Small intestine (tissue), 7 donors: ENCODE data around the gene PIP4K2C. TPM values are rescaled to one million over a fixed set of nuclear protein-coding genes. Genes with fewer than 3 reads are reported as not detected.

Experiments used
- DNase-seq, 2 donors: peaks; one replicate each; pipeline versions ENCODE4 v3.0.0 to v3.0.0-alpha.2; 2013
- FAIRE-seq: peaks from 2 replicates; lab custom pipeline; 2012; peaks lifted over from hg19 to GRCh38; lab: Jason Lieb, UNC
- H3K27ac ChIP-seq, 3 donors: one replicate each; pipeline ENCODE4 v1.5.1; 2013; ENCODE audit warnings: low read length in 2 of 3, mild to moderate bottlenecking in 2 of 3, control low read depth in 1 of 3, inconsistent platforms in 1 of 3, low read depth in 1 of 3, moderate library complexity in 1 of 3
- H3K27me3 ChIP-seq, 3 donors: one replicate each; pipeline ENCODE4 v1.6.1; 2013; ENCODE audit warnings: low read length in 3 of 3, inconsistent platforms in 1 of 3; ENCODE audit not compliant: control insufficient read depth in 3 of 3, insufficient read depth in 3 of 3
- H3K36me3 ChIP-seq, 3 donors: one replicate each; pipeline ENCODE4 v1.6.1; 2013; ENCODE audit warnings: low read length in 3 of 3, inconsistent platforms in 1 of 3, low read depth in 1 of 3, mild to moderate bottlenecking in 1 of 3, moderate library complexity in 1 of 3; ENCODE audit not compliant: control insufficient read depth in 3 of 3, insufficient read depth in 2 of 3
- H3K4me1 ChIP-seq, 3 donors: one replicate each; pipeline ENCODE4 v1.6.1; 2013; ENCODE audit warnings: low read length in 2 of 3, inconsistent platforms in 1 of 3, low read depth in 1 of 3, mild to moderate bottlenecking in 1 of 3, moderate library complexity in 1 of 3; ENCODE audit not compliant: control insufficient read depth in 3 of 3, insufficient read depth in 2 of 3
- H3K4me3 ChIP-seq, 3 donors: one replicate each; pipeline ENCODE4 v1.5.1; 2013; ENCODE audit warnings: low read length in 3 of 3, control low read depth in 1 of 3, inconsistent platforms in 1 of 3, low read depth in 1 of 3, mild to moderate bottlenecking in 1 of 3, moderate library complexity in 1 of 3
- H3K9me3 ChIP-seq, 2 donors: one replicate each; pipeline ENCODE4 v1.6.1; 2013; ENCODE audit warnings: low read depth in 1 of 2, low read length in 1 of 2; ENCODE audit not compliant: control insufficient read depth in 2 of 2, insufficient read depth in 1 of 2
- WGBS, 3 donors: extraction: QIAGEN DNeasy Blood & Tissue Kit; methylation state at CpG; one replicate each; pipeline ENCODE4 v1.1.7; 2013; 5-methylcytosine and 5-hydroxymethylcytosine counted together
- polyA plus RNA-seq, 4 donors: library from polyadenylated mRNA; stranded (reverse) in 3 of 4; unstranded in 1 of 4; fragments of 200-250 nt in 3 of 4; fragments of 120-200 nt in 1 of 4; gene quantifications; one replicate each; pipeline versions ENCODE4 v1.2.1 to v1.2.3, GENCODE V29; 2013
- donor health status: healthy with polysubstance abuse.
- donor health status: control.
- donor health status: control.
- donor health status: Bipolar disorder and iron deficiency.
- donor health status: healthy.

The PIP4K2C gene
- polyA plus RNA-seq, 4 donors = 16.1 to 26.4 (median 17.8) TPM

- no peaks in the 10 kb centered on the region for H3K9me3 ChIP-seq
- no peak for DNase-seq
- no peak overlapping the region for H3K27ac ChIP-seq
- H3K36me3 ChIP-seq = no peaks in the 10 kb centered on the region
- peaks cover 0 to 8% (median 0%) of the 10 kb centered on the region in 3 donors for H3K27me3 ChIP-seq
- peaks cover 0 to 22% (median 0%) of the 10 kb centered on the region in 3 donors for H3K4me1 ChIP-seq
- WGBS, 3 donors = 87 to 91% (median 88%) methylated on average over 12 of the region's 12 CpGs
- H3K4me3 ChIP-seq = no peak overlapping the region
- FAIRE-seq = no peak
These were observed 12.8 kb upstream of the PIP4K2C start for GRCh38 chr12:57577981-57578758.

GRCh38 chr12:57579011-57579410 lies 12.0 kb upstream of the PIP4K2C start:
- H3K27ac ChIP-seq = no peak overlapping the region
- WGBS, 3 donors = 88 to 92% (median 92%) methylated on average over 2 of the region's 2 CpGs
- no peak for DNase-seq
- no peak overlapping the region for H3K4me3 ChIP-seq
- no peaks in the 10 kb centered on the region for H3K36me3 ChIP-seq
- H3K4me1 ChIP-seq = peaks cover 0 to 22% (median 0%) of the 10 kb centered on the region in 3 donors
- H3K27me3 ChIP-seq = peaks cover 0 to 12% (median 0%) of the 10 kb centered on the region in 3 donors
- no peak for FAIRE-seq
- no peaks in the 10 kb centered on the region for H3K9me3 ChIP-seq

DNA sequence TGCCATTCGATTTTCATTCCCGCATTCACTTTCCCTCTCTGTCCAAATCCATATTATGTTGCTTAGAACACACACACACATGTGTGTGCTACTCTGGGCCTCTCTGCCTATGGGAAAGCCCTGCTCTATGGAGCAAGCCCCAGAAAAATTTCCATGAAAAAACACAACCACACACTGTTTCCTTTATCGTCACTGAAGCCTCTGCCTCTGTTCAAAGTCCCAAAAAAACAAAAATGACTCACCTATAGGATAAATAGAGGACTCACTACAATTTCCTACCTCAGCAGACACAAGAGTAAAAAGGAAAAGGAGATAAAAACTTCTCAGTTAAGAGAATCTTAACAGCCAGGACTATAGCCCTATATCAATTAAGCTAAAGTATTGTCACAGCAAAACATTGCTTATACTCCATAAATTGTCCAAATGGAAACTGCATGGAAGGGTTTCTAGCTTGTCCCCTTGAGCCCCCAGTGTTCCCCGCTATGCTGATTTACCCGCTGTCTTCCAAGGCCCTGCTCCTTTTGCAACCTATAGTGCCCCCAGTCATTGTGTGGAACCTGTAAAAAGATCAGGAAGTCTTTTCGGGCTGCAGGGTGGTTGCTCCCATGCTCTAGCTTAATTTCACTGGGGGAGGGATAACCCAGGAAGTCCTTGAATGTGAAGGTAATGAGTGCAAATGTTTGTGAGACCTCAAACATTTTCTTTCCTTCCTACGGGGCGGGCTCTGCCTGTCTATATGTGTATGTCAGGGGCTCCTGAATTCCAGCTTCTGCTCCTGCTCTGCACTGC lies 11.1 kb upstream of the PIP4K2C start:
- Histone ChIP-seq H3K9me3 (no peaks in the 10 kb centered on the region), H3K4me3 (no peak overlapping the region), H3K27me3 (peaks cover 0 to 18% (median 0%) of the 10 kb centered on the region in 3 donors), H3K27ac (peak overlapping the region in 1 of 3 donors; percentile 52), H3K36me3 (no peaks in the 10 kb centered on the region), H3K4me1 (peaks cover 0 to 22% (median 0%) of the 10 kb centered on the region in 3 donors)
- WGBS, 3 donors = 45 to 78% (median 70%) methylated on average over 8 of the region's 8 CpGs
- no peak for FAIRE-seq
- DNase-seq = peak; percentile 47 to 64

- Histone ChIP-seq H3K4me1 (peaks cover 0 to 22% (median 0%) of the 10 kb centered on the region in 3 donors), H3K4me3 (no peak overlapping the region), H3K36me3 (no peaks in the 10 kb centered on the region), H3K27ac (no peak overlapping the region), H3K9me3 (no peaks in the 10 kb centered on the region), H3K27me3 (peaks cover 0 to 20% (median 0%) of the 10 kb centered on the region in 3 donors)
- no peak for FAIRE-seq
- DNase-seq = no peak
- WGBS, 3 donors = 91 to 93% (median 92%) methylated on average over 4 of the region's 4 CpGs
These were observed 10.6 kb upstream of the PIP4K2C start for GRCh38 chr12:57580466-57580795.

- H3K4me3 ChIP-seq = no peak overlapping the region
- FAIRE-seq (no peak), DNase-seq (no peak)
- peaks cover 0 to 12% (median 0%) of the 10 kb centered on the region in 3 donors for H3K4me1 ChIP-seq
- no peak overlapping the region for H3K27ac ChIP-seq
- H3K9me3 ChIP-seq = no peaks in the 10 kb centered on the region
- H3K36me3 ChIP-seq = no peaks in the 10 kb centered on the region
- WGBS, 3 donors = 84 to 95% (median 85%) methylated on average over 1 of the region's 1 CpG
- H3K27me3 ChIP-seq = peaks cover 0 to 27% (median 0%) of the 10 kb centered on the region in 3 donors
These were observed 9.2 kb upstream of the PIP4K2C start for GRCh38 chr12:57581802-57582201.

DNA sequence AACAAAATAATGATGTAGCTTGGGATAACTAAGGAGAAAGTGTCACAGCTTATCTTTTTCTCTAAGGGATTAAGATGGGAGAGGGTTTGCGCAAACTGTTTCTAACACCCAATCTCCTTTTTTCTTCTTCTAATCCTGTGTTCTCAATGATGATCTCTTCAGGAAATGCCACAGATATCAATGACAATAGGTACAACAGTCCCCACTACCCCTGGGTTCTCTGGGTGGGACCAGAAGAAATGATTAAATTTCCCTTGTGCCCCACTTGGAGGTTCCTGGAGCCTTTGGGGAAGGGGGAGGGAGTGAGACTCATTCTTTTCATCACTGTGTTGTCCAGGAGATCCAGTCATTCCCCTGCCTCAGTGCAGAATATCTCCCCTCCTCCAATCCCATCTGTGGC lies 8.6 kb upstream of the PIP4K2C start:
- Histone ChIP-seq H3K9me3 (no peaks in the 10 kb centered on the region), H3K27me3 (peaks cover 0 to 31% (median 0%) of the 10 kb centered on the region in 3 donors), H3K27ac (no peak overlapping the region), H3K4me1 (peaks cover 0 to 12% (median 0%) of the 10 kb centered on the region in 3 donors), H3K36me3 (no peaks in the 10 kb centered on the region), H3K4me3 (no peak overlapping the region)
- no peak for FAIRE-seq
- no peak for DNase-seq
- 98 to 100% (median 100%) methylated on average over 1 of the region's 1 CpG for WGBS, 3 donors

DNA sequence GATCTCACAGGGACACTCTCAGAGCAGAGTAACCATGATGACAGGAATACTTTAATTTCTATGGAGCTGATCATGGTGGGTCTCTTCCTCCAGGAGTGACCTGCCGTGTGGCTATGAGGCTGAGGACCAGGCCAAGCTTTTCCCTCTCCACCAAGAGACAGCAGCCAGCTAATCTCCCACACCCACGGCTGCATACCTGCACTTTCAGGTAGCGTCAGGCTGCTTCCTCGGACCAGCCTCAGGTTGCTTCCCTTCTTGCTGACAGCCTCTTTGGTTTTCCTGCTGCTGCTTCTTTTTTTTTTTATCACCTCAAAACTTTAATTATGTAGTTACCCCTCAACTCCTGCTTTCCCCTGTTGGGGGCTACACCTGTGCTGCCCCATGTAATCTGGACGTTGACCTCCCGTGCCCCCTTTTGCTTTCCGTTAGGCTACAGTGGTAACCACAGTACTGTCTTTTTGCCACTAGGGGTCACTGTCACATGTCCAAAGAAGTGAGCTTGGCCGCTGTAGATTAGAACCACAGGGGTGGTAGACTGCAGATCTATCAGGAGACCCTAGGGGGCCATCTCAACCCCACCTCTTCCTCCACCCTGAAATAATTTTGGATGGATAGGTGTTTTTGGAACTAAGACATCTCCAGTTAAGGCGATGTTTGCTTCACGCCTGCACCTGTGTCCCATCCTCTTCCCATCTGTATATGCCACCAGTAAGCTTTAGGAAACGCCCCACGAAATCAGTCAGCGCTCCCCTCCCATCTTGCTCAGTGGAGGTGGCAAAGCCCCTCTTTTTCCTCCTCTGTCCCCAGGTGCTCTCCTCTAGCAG lies 7.8 kb upstream of the PIP4K2C start:
- Histone ChIP-seq H3K4me3 (no peak overlapping the region), H3K36me3 (no peaks in the 10 kb centered on the region), H3K4me1 (peaks cover 0 to 12% (median 0%) of the 10 kb centered on the region in 3 donors), H3K9me3 (no peaks in the 10 kb centered on the region), H3K27ac (no peak overlapping the region), H3K27me3 (peaks cover 0 to 39% (median 0%) of the 10 kb centered on the region in 3 donors)
- no peak for FAIRE-seq
- WGBS, 3 donors = 40 to 44% (median 41%) methylated on average over 13 of the region's 13 CpGs
- DNase-seq = peak; percentile 63 to 82

GRCh38 chr12:57584050-57584449 lies 6.9 kb upstream of the PIP4K2C start:
- H3K4me3 ChIP-seq = no peak overlapping the region
- DNase-seq (no peak), FAIRE-seq (no peak)
- peaks cover 0 to 12% (median 0%) of the 10 kb centered on the region in 3 donors for H3K4me1 ChIP-seq
- 88 to 100% (median 96%) methylated on average over 2 of the region's 2 CpGs for WGBS, 3 donors
- H3K27ac ChIP-seq = no peak overlapping the region
- H3K9me3 ChIP-seq = no peaks in the 10 kb centered on the region
- peaks cover 0 to 42% (median 0%) of the 10 kb centered on the region in 3 donors for H3K27me3 ChIP-seq
- no peaks in the 10 kb centered on the region for H3K36me3 ChIP-seq
